GM12878 (cell line): ENCODE measurements around the gene AFMID.

ENCODE experiments used
- JUND ChIP-seq: IDR thresholded peaks from 2 replicates; pipeline ENCODE4 v1.6.1; 2012; ENCODE audit warnings: low read depth, mild to moderate bottlenecking, low read length, improper control_type of control experiment, moderate library complexity
- USF2 ChIP-seq: IDR thresholded peaks from 2 replicates; pipeline ENCODE4 v1.6.1; 2011; ENCODE audit warnings: low read depth, low read length, improper control_type of control experiment, borderline replicate concordance
- TF ChIP-seq, protein P1 (sequence below): IDR thresholded peaks from 2 replicates; pipeline ENCODE4 v1.6.1; 2012; ENCODE audit warnings: low read depth, low read length, improper control_type of control experiment
- TF ChIP-seq, protein P2 (sequence below), 3 experiments: IDR thresholded peaks in 2 of 3; conservative IDR thresholded peaks in 1 of 3; 2 replicates each; pipeline ENCODE4 v1.5.1; 2011; ENCODE audit warnings: low read depth in 3 of 3, low read length in 3 of 3, mild to moderate bottlenecking in 3 of 3, control low read depth in 2 of 3, moderate library complexity in 2 of 3, inconsistent platforms in 1 of 3, mixed read lengths in 1 of 3; ENCODE audit not compliant: control insufficient read depth in 2 of 3, insufficient read depth in 1 of 3; ENCODE audit errors: extremely low read depth in 1 of 3
- TF ChIP-seq, protein P3 (sequence below): fragments of 450-650 bp; IDR thresholded peaks from 2 replicates; pipeline ENCODE4 v1.6.1; 2016; ENCODE audit warnings: mild to moderate bottlenecking, moderate library complexity, borderline replicate concordance

GRCh38 chr17:78196716-78197115 is 9.6 kb downstream of the AFMID start:
- TF ChIP-seq, protein P1, sequence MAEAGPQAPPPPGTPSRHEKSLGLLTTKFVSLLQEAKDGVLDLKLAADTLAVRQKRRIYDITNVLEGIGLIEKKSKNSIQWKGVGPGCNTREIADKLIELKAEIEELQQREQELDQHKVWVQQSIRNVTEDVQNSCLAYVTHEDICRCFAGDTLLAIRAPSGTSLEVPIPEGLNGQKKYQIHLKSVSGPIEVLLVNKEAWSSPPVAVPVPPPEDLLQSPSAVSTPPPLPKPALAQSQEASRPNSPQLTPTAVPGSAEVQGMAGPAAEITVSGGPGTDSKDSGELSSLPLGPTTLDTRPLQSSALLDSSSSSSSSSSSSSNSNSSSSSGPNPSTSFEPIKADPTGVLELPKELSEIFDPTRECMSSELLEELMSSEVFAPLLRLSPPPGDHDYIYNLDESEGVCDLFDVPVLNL, result no peak
- TF ChIP-seq, protein P2, sequence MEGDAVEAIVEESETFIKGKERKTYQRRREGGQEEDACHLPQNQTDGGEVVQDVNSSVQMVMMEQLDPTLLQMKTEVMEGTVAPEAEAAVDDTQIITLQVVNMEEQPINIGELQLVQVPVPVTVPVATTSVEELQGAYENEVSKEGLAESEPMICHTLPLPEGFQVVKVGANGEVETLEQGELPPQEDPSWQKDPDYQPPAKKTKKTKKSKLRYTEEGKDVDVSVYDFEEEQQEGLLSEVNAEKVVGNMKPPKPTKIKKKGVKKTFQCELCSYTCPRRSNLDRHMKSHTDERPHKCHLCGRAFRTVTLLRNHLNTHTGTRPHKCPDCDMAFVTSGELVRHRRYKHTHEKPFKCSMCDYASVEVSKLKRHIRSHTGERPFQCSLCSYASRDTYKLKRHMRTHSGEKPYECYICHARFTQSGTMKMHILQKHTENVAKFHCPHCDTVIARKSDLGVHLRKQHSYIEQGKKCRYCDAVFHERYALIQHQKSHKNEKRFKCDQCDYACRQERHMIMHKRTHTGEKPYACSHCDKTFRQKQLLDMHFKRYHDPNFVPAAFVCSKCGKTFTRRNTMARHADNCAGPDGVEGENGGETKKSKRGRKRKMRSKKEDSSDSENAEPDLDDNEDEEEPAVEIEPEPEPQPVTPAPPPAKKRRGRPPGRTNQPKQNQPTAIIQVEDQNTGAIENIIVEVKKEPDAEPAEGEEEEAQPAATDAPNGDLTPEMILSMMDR (IDR thresholded peaks at IDR 0.05 in 2 of 3, conservative IDR thresholded peaks at IDR 0.05 in 1 of 3; ENCODE audit: control insufficient read depth in 2 of 3, extremely low read depth in 1 of 3, insufficient read depth in 1 of 3, low read depth in 3 of 3, low read length in 3 of 3), result no peak
- TF ChIP-seq, protein P3, sequence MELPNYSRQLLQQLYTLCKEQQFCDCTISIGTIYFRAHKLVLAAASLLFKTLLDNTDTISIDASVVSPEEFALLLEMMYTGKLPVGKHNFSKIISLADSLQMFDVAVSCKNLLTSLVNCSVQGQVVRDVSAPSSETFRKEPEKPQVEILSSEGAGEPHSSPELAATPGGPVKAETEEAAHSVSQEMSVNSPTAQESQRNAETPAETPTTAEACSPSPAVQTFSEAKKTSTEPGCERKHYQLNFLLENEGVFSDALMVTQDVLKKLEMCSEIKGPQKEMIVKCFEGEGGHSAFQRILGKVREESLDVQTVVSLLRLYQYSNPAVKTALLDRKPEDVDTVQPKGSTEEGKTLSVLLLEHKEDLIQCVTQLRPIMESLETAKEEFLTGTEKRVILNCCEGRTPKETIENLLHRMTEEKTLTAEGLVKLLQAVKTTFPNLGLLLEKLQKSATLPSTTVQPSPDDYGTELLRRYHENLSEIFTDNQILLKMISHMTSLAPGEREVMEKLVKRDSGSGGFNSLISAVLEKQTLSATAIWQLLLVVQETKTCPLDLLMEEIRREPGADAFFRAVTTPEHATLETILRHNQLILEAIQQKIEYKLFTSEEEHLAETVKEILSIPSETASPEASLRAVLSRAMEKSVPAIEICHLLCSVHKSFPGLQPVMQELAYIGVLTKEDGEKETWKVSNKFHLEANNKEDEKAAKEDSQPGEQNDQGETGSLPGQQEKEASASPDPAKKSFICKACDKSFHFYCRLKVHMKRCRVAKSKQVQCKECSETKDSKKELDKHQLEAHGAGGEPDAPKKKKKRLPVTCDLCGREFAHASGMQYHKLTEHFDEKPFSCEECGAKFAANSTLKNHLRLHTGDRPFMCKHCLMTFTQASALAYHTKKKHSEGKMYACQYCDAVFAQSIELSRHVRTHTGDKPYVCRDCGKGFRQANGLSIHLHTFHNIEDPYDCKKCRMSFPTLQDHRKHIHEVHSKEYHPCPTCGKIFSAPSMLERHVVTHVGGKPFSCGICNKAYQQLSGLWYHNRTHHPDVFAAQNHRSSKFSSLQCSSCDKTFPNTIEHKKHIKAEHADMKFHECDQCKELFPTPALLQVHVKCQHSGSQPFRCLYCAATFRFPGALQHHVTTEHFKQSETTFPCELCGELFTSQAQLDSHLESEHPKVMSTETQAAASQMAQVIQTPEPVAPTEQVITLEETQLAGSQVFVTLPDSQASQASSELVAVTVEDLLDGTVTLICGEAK, result no peak
- no peak for TF ChIP-seq JUND
- no peak for TF ChIP-seq USF2
